ENCODE measurements around the gene TPRKB.
"Not testable (repeated sequence)": the region's sequence is repeated elsewhere in the genome, so short reads cannot be mapped to it uniquely, and the experiment has no call there.

The TPRKB gene

GRCh38 chr2:73697606-73698005, 39.5 kb downstream of the TPRKB start:
- no peak for TF ChIP-seq CTCF (conservative IDR thresholded peaks at IDR 0.05)
- H3K27ac ChIP-seq: no peak overlapping the region

- not testable (repeated sequence) for H3K27ac ChIP-seq
Observed at GRCh38 chr2:73696985-73697384, 40.2 kb downstream of the TPRKB start.

- not testable (repeated sequence) for H3K27ac ChIP-seq
Observed at GRCh38 chr2:73696521-73696920, 40.6 kb downstream of the TPRKB start.

GRCh38 chr2:73690372-73691088, 46.6 kb downstream of the TPRKB start:
- not testable (repeated sequence) for H3K27ac ChIP-seq
- peak; percentile 78 for TF ChIP-seq CTCF (conservative IDR thresholded peaks at IDR 0.05)

GRCh38 chr2:73688494-73688893, 48.7 kb downstream of the TPRKB start:
- not testable (repeated sequence) for H3K27ac ChIP-seq

GRCh38 chr2:73685764-73686438, 51.2 kb downstream of the TPRKB start:
- H3K27ac ChIP-seq: no peak overlapping the region
- TF ChIP-seq CTCF (conservative IDR thresholded peaks at IDR 0.05): no peak

GRCh38 chr2:73684905-73685304, 52.2 kb downstream of the TPRKB start:
- peak; percentile 32 for TF ChIP-seq CTCF (conservative IDR thresholded peaks at IDR 0.05)
- not testable (repeated sequence) for H3K27ac ChIP-seq

GRCh38 chr2:73684325-73684724, 52.8 kb downstream of the TPRKB start:
- H3K27ac ChIP-seq: not testable (repeated sequence)

GRCh38 chr2:73679951-73680571, 57.1 kb downstream of the TPRKB start:
- not testable (repeated sequence) for H3K27ac ChIP-seq
- TF ChIP-seq CTCF (conservative IDR thresholded peaks at IDR 0.05): peak; percentile 50
